GM12891 (cell line): ENCODE measurements around the gene LCE1F.

ENCODE experiments used
- PAX5 ChIP-seq: IDR thresholded peaks from 2 replicates; pipeline ENCODE4 v1.6.1; 2011; ENCODE audit warnings: low read length, moderate library complexity, mild to moderate bottlenecking; ENCODE audit not compliant: insufficient read depth, severe bottlenecking
- POLR2A ChIP-seq: IDR thresholded peaks from 2 replicates; pipeline ENCODE4 v1.6.1; 2011; ENCODE audit warnings: low read depth, low read length, control low read depth
- POLR2AphosphoS5 ChIP-seq: IDR thresholded peaks from 2 replicates; pipeline ENCODE4 v1.6.1; 2011; ENCODE audit warnings: low read depth, low read length, control low read depth
- POU2F2 ChIP-seq: IDR thresholded peaks from 2 replicates; pipeline ENCODE4 v1.6.1; 2011; ENCODE audit warnings: low read depth, mild to moderate bottlenecking, control low read depth, low read length, moderate library complexity
- SPI1 ChIP-seq: IDR thresholded peaks from 2 replicates; pipeline ENCODE4 v1.6.1; 2011; ENCODE audit warnings: low read depth, low read length, control low read depth
- TAF1 ChIP-seq: IDR thresholded peaks from 2 replicates; pipeline ENCODE4 v1.6.1; 2011; ENCODE audit warnings: low read depth, low read length, control low read depth

DNA sequence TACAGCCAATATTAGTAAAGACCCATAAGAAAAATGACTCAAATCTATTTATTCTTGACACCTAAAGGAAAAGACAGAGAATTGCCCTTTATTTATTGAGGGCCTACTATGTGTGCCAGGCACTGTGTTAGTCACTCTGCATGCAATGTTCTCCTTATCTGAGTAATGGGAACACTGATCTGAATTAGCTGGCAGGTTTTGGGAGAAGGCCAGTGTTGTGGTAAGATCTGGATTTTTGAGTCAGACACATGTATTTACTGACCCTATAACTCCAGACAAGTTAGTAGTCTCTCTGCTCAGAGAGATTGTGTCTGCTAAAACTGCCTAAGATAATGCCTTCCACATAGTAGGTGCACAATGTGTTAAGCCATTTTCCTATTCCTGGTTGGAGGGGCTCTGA is 49.7 kb upstream of the LCE1F start:
- TF ChIP-seq POLR2A (no peak), POLR2AphosphoS5 (no peak), TAF1 (no peak), SPI1 (no peak), POU2F2 (no peak), PAX5 (no peak)
